Stimulated activated CD8-positive, alpha-beta memory T cell treated with anti-CD3 and anti-CD28 coated beads, Interleukin-2, amount 100 ng/mL, for 48 hours (primary cell): ENCODE data around the gene FNDC3B.
A peak's percentile ranks its signal among the peaks of the same experiment; 100 is the strongest.

ENCODE experiments used
- DNase-seq, 2 donors: peaks; one replicate each; pipeline ENCODE4 v3.0.0-alpha.2; 2020; ENCODE audit warnings: low read depth in 2 of 2

The FNDC3B gene

DNA sequence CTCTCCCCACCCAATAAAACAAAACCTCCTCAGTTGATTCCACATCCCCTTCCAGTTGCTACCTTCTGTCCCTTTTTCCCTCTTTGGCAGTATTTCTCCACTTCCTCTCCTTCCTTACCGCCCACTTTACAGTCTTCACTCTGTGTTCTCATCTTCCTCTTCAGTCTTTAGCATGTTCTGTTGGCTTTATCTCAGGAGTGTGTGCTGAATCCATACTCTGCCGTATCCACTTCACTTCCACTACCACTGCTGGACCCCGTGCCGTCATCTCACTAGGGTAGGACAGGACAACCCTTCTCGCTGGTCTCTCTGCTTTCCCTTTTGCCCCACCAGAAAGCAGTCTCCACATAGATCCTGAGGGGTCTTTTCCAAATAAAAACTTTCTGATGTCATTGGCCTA is 74.3 kb downstream of the FNDC3B start:
- DNase-seq: no peak

DNA sequence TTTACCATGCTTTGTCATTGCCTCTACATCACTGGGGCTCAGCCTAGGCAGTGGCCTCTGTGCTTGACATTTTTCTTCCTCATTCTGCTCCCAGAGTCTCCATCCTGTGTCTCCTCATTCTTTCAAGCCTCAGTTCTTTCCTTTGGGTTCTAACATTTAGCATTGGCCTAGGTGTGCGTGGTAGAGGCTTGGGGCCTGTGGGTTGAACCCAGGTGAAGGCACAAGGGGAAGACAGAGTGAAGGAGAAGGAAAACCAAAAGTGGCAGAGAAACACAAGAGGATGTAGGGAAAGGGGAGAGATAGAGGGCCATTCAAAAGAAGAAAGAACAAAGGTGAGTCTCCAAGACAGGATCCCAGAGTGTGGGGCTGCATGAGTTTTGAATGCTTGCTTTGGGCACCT is 75.7 kb downstream of the FNDC3B start:
- DNase-seq: no peak

DNA sequence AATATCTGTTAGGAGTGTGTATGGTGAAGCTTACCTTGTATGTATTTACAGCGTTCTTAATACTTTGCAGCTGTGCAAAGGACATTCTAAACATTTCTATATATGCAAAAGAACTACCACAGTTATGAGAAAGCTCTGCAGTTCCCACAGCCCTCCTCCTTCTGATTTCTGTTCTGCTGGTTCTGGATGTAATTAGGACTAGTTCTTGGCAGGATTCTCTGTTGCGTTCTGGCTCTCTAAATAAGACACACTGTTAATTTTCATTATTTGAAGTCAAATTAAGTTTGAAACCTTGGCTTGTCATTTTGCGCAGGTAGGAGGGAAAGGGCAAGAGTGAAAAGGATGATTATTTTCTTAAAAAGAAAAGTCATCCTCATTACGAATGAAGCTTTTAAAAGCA is 76.4 kb downstream of the FNDC3B start:
- no peak for DNase-seq

DNA sequence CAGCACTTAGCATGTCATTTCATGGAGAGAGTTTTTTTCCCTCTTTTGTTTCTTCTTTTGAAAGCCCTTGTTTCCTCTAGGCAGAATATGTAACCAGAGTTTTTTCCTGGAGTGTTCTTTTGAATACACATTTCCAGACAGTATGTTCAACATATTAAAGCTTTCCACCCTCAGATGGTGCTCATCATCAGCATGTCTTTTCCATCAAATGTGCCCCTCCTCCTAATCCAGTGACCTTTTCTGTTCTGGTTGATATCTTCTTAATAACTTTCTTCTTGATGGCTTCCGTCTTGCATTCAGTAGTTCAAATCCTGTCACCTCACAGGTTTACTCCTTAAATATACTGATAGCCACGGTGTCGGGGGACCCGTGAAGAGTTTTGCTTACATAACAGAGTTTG is 78.6 kb downstream of the FNDC3B start:
- DNase-seq: no peak

DNA sequence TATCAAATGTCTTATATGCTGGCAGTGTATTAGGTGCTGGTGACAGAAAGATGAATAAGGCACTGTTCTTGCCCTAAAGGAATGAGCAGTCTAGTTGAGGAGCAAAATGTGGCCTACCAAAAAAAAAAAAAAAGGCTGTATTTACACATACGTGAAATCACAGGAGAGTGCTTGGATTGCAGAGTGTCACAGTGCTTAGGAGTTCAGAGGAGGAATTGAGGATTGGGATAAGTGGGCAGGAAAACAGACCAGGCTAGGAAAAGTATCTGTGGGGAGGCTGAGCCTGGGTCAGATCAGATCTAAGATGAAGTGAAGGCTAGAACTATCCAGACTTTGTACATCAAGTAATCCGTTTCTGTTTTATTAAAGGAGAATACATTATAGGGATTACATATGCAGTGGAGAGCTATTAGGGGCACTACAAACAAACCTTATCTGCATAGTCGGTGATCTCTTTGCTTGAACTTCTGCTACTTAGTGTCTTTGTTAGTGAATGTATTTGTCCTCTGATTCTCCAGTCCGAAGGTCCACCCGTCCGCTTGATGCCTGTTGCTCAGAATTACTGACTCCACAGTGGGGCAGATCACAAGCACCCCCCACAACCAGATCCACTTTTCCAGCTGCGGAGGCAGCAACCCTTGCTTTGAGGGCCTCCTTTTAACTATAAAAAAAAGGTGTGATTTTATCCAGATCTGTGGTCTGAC is 80.0 kb downstream of the FNDC3B start:
- no peak for DNase-seq

DNA sequence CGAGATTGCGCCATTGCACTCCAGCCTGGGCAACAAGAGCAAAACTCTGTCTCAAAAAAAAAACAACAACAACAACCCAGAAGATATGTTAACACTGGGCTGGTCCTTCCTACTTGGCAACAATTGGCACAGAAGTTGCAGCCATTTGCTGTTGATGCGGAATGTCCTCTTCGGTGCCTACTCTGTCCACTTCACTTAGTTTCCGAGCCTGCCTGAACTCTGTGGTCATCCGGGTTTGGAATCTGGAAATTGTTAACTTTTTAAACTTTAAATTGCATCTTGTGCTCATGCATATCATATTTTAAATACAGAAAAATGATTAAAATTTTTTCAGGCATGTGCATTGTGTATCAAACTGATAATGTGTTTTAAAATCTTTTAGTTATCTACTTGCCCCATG is 81.5 kb downstream of the FNDC3B start:
- no peak for DNase-seq

DNA sequence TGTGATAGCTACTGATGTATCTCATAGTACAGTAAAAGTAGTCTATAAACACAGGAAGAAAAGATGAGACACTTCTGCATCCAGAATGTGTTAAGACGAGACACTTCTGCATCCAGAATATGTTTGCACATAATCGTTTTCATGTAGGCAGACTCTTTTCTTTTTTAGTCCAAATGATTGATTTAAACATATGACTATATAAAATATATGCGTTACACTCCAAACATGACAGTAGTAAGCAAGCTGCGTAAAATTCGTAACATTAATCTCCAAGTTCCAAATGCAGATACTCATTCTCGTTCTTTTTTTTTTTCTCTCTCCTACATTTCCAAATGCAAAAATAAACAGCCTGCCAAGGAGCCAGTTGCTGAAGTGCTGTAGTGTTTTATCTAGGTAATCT is 82.6 kb downstream of the FNDC3B start:
- DNase-seq: no peak

DNA sequence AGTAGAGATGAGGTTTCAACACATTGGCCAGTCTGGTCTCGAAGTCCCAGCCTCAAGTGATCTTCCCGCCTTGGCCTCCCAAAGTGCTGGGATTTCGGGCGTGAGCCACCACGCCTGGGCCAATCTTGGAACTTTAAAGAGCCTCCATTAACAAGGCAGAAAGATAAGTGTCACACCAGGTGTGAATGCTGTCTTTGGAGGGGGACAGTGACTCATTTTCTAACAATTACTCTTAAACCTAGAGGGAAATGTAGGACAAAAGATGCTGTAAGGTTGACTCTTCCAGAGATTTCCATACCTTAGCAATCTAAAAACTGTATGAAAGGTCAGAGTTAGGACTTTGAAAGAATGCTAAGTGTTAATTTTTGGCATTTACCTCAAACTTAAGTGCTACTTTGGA is 84.9 kb downstream of the FNDC3B start:
- DNase-seq: no peak

DNA sequence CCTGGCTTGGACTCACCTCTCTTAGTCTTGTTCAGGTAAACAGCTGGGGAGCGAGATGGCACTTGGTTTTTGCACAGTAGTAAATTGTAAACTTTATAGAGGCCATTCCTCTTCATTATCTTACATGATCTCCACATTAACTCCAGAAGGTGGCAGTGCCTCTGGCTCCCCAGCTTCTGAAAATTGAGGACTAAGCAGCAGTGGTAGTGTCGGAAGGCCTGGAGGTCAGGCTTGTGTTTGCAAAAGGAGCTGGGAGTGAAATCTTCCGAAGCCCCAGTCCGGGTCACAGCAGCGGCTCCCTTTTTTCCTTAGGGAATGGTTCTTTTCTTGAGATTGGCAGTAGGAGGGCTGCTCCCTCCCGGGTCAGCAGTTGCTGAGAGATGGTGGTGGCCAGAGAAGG is 85.7 kb downstream of the FNDC3B start:
- DNase-seq: no peak

DNA sequence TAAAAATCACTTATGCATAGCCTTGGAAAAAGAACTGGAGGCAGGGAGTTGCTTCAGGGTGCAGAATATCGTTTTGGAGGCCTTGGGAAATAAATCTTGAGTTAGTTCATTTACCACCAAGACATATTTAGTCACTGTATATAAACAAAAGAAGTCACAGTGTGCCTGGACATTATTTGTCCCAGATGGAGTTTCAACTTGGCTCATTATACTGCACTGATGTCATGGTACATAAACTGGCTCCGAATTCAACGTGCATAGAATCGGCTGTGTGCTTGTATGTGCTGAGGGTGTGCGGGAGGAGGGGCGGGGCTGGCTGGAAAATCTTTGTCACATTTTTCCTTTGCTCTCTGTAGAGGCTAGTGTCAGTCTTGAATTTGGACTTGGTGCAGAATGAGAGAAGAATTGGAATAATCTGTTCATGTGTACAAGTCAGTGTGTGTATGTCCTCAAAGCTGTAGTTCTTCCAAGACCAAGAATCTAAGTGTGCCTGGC is 86.6 kb downstream of the FNDC3B start:
- DNase-seq: no peak

DNA sequence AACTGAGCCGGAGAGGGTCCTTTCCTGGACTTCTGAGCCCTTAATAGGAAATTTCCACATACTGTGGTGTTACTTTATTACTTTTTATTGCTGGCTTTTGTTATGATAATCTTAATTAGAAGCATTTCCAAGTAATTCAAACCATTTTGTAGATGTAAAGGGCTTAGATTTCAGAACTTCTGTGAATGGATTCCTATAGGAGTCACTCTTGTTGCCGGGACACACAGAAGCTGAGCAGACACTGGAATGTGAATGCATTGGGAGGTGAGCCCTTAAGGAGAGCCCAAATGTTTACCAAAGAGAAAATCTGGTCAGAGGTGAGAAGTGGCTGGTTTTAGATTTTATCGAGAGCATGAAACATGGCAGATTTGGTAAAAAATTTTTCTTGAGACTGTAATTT is 87.4 kb downstream of the FNDC3B start:
- DNase-seq: no peak

DNA sequence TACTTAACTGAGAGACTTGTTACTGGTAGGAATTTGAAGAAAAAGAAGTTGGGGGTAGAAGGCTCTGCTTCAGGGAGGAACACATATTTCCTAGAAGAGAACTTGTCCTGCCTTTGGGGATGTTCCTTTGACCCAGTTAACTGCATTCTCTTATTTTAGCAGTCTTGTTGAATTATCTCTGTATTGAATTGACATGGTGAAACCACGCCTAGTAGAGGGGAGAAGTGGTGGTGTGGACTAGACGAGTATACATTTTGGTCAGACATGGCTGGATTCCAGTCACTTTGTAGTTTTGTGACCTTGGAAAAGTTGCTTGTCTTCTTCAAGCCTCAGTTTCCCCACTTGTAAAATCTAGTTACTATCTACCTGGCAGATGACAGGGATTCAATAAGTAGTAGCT is 87.8 kb downstream of the FNDC3B start:
- DNase-seq: no peak

DNA sequence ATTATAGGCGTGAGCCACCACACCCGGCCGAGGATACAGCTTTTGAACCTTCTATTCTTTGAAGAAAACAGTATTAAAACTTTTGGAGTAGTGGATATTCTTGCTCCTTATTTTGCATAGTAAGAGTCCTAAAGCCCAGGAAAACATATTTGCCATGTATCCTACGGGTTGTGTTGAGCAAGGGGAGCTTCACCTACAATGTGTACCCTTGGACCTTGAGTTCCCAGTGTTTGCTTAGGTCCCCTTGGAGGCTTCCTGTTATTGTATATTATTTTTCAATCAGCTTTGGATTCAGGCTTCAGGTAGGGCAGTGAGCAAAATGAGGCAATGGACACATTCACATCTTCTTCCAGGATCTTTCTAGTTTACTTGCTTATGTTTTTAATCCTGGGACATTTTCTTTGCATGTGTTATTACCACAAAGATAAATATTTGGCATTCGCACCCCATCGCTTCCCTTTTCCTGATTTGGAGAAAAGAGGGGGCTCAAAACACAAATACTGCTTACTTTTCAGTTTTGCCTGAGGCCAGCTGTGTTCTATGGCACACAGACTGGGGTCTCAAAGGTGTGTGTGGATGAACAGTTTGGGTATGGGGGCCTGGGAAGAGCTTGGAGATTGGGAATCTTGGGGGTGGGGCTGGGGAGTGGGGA is 88.7 kb downstream of the FNDC3B start:
- no peak for DNase-seq

DNA sequence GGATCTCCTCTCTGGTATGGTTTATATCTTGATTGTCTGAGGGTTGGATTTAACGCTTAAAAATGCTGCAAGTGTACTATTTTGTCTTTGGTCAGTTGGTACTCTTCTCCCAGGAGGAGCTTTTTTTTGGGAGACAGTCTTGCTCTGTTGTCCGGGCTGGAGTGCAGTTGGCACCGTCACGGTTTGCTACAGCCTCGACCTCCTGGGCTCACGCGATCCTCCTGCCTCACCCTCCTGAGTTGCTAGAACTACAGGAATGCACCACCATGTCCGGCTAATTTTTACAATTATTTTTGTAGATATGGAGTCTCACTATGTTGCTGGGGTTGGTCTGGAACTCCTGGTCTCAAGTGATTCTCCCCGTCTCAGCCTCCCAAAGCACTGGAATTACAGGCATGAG is 89.5 kb downstream of the FNDC3B start:
- no peak for DNase-seq

DNA sequence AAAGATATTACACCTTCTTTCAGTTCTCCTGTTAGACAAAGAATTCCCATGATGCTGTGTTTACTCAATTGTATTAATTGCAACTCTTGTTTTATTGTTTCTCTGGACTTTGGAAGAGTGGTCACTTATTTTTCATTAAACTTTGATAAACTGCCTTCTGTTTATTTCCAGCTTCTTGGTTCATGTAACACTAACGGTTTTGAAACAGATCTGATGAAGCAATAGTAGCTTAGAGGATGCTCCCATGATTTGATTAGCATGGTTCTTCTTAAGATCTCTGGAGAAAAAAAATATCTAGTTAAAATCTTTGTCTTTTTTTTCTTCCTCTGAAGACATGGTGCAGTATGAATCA is 90.1 kb downstream of the FNDC3B start:
- DNase-seq: no peak

DNA sequence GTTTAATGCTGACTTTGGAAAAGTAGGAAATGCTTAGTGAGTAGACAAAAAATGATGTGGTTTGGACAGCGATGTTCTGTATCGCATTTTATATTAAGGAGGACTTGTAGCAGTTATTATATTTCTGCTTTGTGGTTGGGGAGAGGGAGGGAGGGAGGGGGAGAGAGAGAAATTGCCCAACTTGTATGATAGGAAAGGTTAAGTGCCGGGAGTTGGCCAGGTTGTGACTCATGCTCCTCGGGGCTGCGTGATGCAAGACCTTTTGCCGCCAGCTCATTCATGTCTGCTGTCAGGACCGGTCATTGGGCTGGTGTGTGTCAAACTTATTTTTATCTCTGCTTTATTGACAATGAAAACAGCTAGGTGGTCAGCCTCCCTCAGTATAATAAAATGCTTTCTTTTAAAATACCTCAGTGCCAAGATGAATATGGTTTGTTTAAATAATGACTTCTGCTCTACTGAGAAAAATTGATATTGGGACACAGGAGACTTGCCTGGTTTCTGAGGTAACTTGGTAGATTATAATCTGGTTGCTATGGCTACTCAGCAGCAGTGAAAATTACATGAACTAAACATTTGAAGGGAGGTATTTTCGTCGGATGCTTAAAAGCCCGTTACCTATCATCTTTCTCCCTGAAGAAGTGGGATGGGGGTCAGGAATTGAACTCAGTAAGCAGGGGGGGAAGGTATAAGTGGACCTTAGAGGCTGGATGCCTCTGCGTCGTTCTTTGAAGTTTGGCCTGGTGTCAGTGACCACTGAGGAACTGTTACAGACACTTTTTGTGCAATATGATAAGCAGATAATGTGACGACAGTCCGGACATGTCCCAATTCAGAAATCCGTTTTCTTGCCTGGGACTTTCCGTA is 90.7 kb downstream of the FNDC3B start:
- DNase-seq: peak; percentile 38 to 55

DNA sequence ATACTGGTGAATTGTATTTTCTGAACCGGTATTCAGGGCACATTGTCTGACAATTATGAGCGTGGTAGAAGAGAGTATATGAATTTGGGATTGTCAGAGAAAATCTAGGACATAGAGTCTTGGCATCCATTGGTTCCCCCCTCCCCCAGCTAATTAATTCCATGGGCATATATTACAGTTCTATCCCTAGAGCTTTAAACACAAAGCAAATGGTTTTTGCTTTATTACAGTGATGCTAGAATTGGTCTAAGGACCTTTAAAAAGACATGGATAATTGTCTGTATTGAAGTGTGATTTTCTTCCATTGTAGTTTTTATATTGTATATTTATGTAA is 91.3 kb downstream of the FNDC3B start:
- DNase-seq: no peak

DNA sequence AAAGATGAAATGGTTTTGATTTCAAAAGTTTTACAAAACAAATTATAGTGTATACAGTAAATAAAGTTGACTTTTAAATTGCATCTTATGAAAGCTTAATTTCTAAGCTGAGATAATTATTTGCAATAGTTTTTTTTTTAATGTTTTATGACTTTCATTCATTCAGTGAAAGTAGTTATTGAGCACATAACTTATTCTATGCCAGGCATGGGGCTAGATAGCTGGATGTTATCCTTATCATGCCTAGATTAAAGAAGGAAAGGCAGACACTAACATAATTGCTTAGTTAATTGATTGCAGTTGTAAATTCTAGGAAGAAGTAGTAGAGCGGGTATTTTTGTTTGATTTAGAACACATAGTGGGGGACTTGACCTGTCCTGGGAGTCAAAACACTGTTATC is 92.4 kb downstream of the FNDC3B start:
- no peak for DNase-seq

DNA sequence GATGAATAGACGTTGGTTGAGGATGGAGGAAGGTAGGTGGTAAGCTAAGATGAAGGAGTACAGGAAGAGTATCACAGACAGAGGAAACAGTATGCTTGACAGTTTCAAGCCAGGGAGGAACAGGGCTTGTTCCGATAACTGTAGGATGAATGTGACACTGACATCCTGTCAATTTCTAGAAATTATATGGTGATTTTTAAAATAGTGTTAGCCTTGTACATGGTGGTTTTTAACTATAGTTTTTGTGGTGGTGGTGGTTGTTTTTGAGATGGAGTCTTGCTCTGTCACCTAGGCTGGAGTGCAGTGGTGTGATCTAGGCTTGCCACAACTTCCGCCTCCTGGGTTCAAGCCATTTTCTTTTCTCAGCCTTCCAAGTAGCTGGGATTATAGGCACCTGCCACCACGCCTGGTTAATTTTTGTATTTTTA is 92.8 kb downstream of the FNDC3B start:
- DNase-seq: no peak

DNA sequence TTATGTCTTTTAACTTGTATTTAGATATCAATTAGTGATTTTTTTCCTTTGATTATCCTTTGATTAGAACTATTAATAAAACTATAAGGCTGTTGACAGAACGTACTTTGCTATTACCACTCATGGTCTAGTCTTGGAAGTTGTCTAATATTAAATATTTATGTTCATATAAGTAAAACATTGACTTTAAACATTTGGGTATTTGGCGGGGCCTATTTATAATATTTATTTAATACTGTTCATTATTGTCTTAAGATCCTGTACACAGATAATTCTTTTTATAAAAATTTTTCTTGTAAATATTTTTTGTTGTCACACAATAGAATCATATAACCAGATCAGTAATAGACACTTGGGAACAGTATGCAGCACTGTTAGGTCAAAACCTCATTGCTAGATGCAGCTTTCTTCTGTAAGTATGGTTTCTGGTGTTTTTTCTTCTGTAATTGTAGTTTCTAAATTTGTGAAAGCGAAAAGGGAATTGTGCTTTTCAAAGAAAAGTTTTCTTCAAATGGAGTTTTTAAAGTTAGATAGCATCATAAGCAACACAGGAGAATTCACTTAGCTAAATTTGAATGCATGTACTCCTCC is 93.4 kb downstream of the FNDC3B start:
- DNase-seq: no peak

DNA sequence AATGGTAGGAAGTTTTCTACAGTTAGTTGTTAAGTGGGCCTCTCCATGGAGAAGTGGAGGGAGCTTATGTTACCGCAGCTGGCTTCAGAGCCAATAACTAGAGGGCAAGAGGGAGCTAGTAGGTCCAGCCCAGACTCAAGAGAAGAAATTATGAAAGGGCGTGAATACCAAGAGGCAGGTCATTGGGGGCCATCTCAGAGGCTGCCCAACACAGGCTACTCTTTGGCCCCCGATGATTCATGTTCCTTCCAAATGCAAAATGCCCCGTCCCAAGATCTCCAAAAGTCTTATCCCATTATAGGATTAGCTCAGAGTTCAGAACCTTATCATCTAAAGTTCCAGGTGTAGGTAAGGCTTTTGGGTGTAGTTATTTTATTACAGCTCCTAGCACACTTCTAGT is 94.5 kb downstream of the FNDC3B start:
- no peak for DNase-seq

DNA sequence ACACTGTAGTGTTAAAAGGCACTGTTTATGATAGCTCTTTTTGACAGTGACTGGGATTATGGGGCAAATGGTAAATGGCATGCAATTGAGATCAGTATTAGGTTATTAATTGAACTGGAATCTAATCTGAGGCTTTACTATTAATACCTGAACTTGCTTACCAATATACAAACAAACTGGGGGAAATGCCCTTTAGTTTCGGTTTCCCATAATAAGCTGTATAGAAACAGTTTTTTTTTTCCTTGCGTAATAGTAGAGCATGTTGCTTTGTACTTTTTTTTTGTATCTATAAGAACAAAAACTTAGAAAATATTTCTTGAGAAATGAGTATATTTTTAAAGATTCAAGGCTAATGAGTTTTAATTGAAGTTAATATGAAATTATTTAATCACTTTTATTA is 95.0 kb downstream of the FNDC3B start:
- DNase-seq: no peak

DNA sequence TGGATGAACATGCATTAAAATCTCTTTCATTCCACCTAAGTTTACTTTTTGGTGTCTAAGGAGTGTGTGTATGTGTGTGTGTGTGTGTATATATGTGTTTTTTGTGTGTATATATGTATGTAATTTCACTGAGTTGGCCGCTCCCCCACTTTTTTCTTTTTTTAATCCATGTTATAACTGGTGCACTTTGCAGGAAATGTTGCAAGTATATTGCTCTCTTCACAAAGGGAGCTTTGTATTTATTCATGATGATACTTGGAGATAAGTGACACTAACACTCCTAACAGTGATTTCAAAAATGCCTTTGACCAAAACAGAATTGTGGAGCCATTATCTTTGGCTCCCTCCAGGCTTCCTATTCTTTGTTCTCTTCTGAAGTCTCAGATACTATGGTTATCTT is 95.8 kb downstream of the FNDC3B start:
- no peak for DNase-seq
